Measurements from ENCODE around the gene C6orf132. TPM values are rescaled to one million over a fixed set of nuclear protein-coding genes. Genes with fewer than 3 reads are reported as not detected.
"Not testable (repeated sequence)": the region's sequence is repeated elsewhere in the genome, so short reads cannot be mapped to it uniquely, and the experiment has no call there.

C6orf132 gene
- total RNA-seq, 1 donor from 2014 or later: 0.25 TPM

DNA sequence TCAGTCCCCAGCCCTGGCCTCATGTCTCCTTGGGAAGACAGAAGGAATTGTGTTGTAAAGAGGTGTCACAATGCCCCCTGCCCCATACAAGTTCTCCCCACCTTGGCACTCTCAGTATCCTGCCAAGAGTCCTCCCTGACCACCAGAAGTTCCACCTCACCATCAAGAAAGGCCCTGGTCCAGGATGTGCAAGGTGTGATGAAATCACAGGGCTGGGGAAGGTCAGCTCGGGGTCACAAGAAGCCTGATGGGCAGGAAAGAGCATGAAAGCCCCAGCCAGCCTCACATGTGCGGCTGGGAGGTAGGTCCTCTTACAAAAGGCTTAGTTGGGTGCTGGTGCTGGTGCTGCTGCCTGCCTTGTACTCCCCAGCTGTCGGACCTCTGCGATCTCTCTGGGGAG lies 12.9 kb upstream of the C6orf132 start:
- Mint-ChIP-seq H3K36me3 (ENCODE audit: unreplicated experiment) (no peaks in the 10 kb centered on the region), H3K27me3 (ENCODE audit: unreplicated experiment) (peaks cover 8% of the 10 kb centered on the region), H3K9me3 (ENCODE audit: unreplicated experiment) (peaks cover 8% of the 10 kb centered on the region), H3K4me3 (ENCODE audit: unreplicated experiment) (no peak overlapping the region), H3K27ac (ENCODE audit: unreplicated experiment) (no peak overlapping the region), H3K4me1 (ENCODE audit: low read depth, unreplicated experiment) (peaks cover 16% of the 10 kb centered on the region)
- no peak for DNase-seq
- TF ChIP-seq CTCF (IDR thresholded peaks at IDR 0.05; ENCODE audit: partially characterized antibody, unreplicated experiment): no peak

GRCh38 chr6:42154461-42155209 lies 12.2 kb upstream of the C6orf132 start:
- DNase-seq: no peak
- Mint-ChIP-seq H3K27me3 (ENCODE audit: unreplicated experiment) (peaks cover 8% of the 10 kb centered on the region), H3K4me1 (ENCODE audit: low read depth, unreplicated experiment) (peaks cover 16% of the 10 kb centered on the region), H3K27ac (ENCODE audit: unreplicated experiment) (peak overlapping the region; percentile 86), H3K9me3 (ENCODE audit: unreplicated experiment) (peaks cover 8% of the 10 kb centered on the region), H3K36me3 (ENCODE audit: unreplicated experiment) (no peaks in the 10 kb centered on the region), H3K4me3 (ENCODE audit: unreplicated experiment) (no peak overlapping the region)
- no peak for TF ChIP-seq CTCF (IDR thresholded peaks at IDR 0.05; ENCODE audit: partially characterized antibody, unreplicated experiment)

GRCh38 chr6:42153921-42154320 lies 11.5 kb upstream of the C6orf132 start:
- no peak overlapping the region for H3K4me3 Mint-ChIP-seq (ENCODE audit: unreplicated experiment)
- TF ChIP-seq CTCF (IDR thresholded peaks at IDR 0.05; ENCODE audit: partially characterized antibody, unreplicated experiment): no peak
- no peaks in the 10 kb centered on the region for H3K36me3 Mint-ChIP-seq (ENCODE audit: unreplicated experiment)
- peaks cover 16% of the 10 kb centered on the region for H3K4me1 Mint-ChIP-seq (ENCODE audit: low read depth, unreplicated experiment)
- H3K27ac Mint-ChIP-seq (ENCODE audit: unreplicated experiment): no peak overlapping the region
- H3K27me3 Mint-ChIP-seq (ENCODE audit: unreplicated experiment): peaks cover 8% of the 10 kb centered on the region
- H3K9me3 Mint-ChIP-seq (ENCODE audit: unreplicated experiment): peaks cover 8% of the 10 kb centered on the region
- no peak for DNase-seq

- not testable (repeated sequence) for H3K9me3 Mint-ChIP-seq (ENCODE audit: unreplicated experiment); H3K36me3 Mint-ChIP-seq (ENCODE audit: unreplicated experiment); H3K27me3 Mint-ChIP-seq (ENCODE audit: unreplicated experiment); H3K4me3 Mint-ChIP-seq (ENCODE audit: unreplicated experiment); H3K27ac Mint-ChIP-seq (ENCODE audit: unreplicated experiment); DNase-seq
- H3K4me1 Mint-ChIP-seq (ENCODE audit: low read depth, unreplicated experiment): peaks cover 17% of the 10 kb centered on the region
These were observed 10.3 kb upstream of the C6orf132 start for GRCh38 chr6:42152528-42153213.

DNA sequence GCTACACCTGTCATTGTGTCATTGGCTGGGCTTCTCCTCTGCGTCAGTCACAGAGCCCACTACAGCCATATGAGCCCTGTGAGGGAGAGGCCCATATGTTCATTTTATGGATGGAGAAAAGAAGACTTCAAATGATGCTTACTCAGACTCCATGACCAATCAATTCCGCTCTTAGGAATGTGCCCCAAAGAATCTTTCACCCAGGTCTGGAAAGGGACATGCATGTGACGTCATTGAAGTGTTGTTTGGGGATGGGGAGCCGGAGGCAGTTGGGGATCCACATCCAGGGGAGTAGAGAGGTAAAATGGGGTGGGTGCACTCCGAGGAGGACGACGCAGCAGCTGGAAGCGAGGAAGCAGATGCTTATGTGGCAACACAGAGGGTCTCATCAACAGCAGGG lies 9.6 kb upstream of the C6orf132 start:
- Mint-ChIP-seq H3K9me3 (ENCODE audit: unreplicated experiment) (peaks cover 8% of the 10 kb centered on the region), H3K4me1 (ENCODE audit: low read depth, unreplicated experiment) (peaks cover 17% of the 10 kb centered on the region), H3K36me3 (ENCODE audit: unreplicated experiment) (no peaks in the 10 kb centered on the region), H3K4me3 (ENCODE audit: unreplicated experiment) (no peak overlapping the region), H3K27ac (ENCODE audit: unreplicated experiment) (peak overlapping the region; percentile 10), H3K27me3 (ENCODE audit: unreplicated experiment) (peaks cover 8% of the 10 kb centered on the region)
- TF ChIP-seq CTCF (IDR thresholded peaks at IDR 0.05; ENCODE audit: partially characterized antibody, unreplicated experiment): no peak
- no peak for DNase-seq
